Keratinocyte (primary cell): ENCODE results near the gene TMEM235. TPM values are rescaled to one million over a fixed set of nuclear protein-coding genes. Genes with fewer than 3 reads are reported as not detected.

Experiments used
- DNase-seq: peaks from one replicate; pipeline ENCODE4 v3.0.0-alpha.2; 2011; ENCODE audit warnings: low read depth, missing footprints, low spot score
- FAIRE-seq: peaks from 2 replicates; lab custom pipeline; 2011; peaks lifted over from hg19 to GRCh38; lab: Jason Lieb, UNC
- H2AFZ ChIP-seq: 2 replicates; pipeline ENCODE4 v1.6.0; 2012; ENCODE audit warnings: low read length, control low read depth, inconsistent platforms; ENCODE audit not compliant: control insufficient read depth
- H3K27ac ChIP-seq: 2 replicates; pipeline ENCODE4 v1.5.1; 2011; ENCODE audit warnings: low read length; ENCODE audit not compliant: control insufficient read depth, insufficient read depth
- H3K27me3 ChIP-seq: 3 replicates; pipeline ENCODE4 v1.6.0; 2011; ENCODE audit warnings: low read length; ENCODE audit not compliant: control insufficient read depth, insufficient read depth; ENCODE audit errors: extremely low read depth
- H3K36me3 ChIP-seq, 2 experiments: 2 replicates in 1 of 2; 3 replicates in 1 of 2; pipeline ENCODE4 v1.5.1; 2011; ENCODE audit warnings: low read length in 2 of 2, mild to moderate bottlenecking in 1 of 2; ENCODE audit not compliant: control insufficient read depth in 2 of 2, insufficient read depth in 2 of 2; ENCODE audit errors: extremely low read depth in 1 of 2
- H3K4me1 ChIP-seq: 3 replicates; pipeline ENCODE4 v1.5.1; 2011; ENCODE audit warnings: low read length; ENCODE audit not compliant: control insufficient read depth, insufficient read depth; ENCODE audit errors: extremely low read depth
- H3K4me2 ChIP-seq: 3 replicates; pipeline ENCODE4 v1.6.0; 2011; ENCODE audit warnings: low read depth, low read length; ENCODE audit not compliant: control insufficient read depth, insufficient read depth; ENCODE audit errors: extremely low read depth
- H3K4me3 ChIP-seq, 3 experiments: fragments of 200-600 bp in 1 of 3; sonication (generic) in 1 of 3; 2 replicates in 2 of 3; 3 replicates in 1 of 3; pipeline ENCODE4 v1.5.1; 2011 to 2016; ENCODE audit warnings: low read length in 3 of 3, mild to moderate bottlenecking in 3 of 3, control low read depth in 2 of 3, inconsistent platforms in 1 of 3, low read depth in 1 of 3, mixed read lengths in 1 of 3, mixed run types in 1 of 3, moderate library complexity in 1 of 3; ENCODE audit not compliant: control insufficient read depth in 2 of 3, insufficient read depth in 2 of 3; ENCODE audit errors: extremely low read depth in 1 of 3
- H3K79me2 ChIP-seq: 2 replicates; pipeline ENCODE4 v1.6.0; 2012; ENCODE audit warnings: low read length; ENCODE audit not compliant: control insufficient read depth, insufficient read depth
- H3K9ac ChIP-seq: 3 replicates; pipeline ENCODE4 v1.6.0; 2011; ENCODE audit warnings: low read length; ENCODE audit not compliant: control insufficient read depth, insufficient read depth; ENCODE audit errors: extremely low read depth
- H3K9me1 ChIP-seq: 3 replicates; pipeline ENCODE4 v1.6.0; 2011; ENCODE audit warnings: low read length; ENCODE audit not compliant: control insufficient read depth, insufficient read depth; ENCODE audit errors: extremely low read depth
- H3K9me3 ChIP-seq: 2 replicates; pipeline ENCODE4 v1.5.1; 2012; ENCODE audit warnings: low read depth, low read length; ENCODE audit not compliant: control insufficient read depth
- H4K20me1 ChIP-seq: 3 replicates; pipeline ENCODE4 v1.6.0; 2011; ENCODE audit warnings: low read length; ENCODE audit not compliant: control insufficient read depth, insufficient read depth; ENCODE audit errors: extremely low read depth
- EZH2 ChIP-seq: IDR thresholded peaks from one replicate; pipeline ENCODE4 v1.6.1; 2012; ENCODE audit warnings: inconsistent platforms, mild to moderate bottlenecking, low read length, moderate library complexity
- dilution Hi-C: fragments of 300-500 bp; cut with MboI; formaldehyde crosslinking; loops from one replicate; pipeline ENCODE4 v1.7.0; 2020; ENCODE audit warnings: low sequenced_read_pairs; ENCODE audit not compliant: extremely low pct_ligation_motif_present
- polyA plus RNA-seq, 5 experiments: library from polyadenylated mRNA; depleted of rRNA in 3 of 5; stranded (reverse) in 3 of 5; stranded (forward) in 1 of 5; unstranded in 1 of 5; fragments of >200 nt; gene quantifications; 1 replicate in 1 of 5; 2 replicates in 3 of 5; 3 replicates in 1 of 5; pipeline versions ENCODE4 v1.2.1 to v1.2.3, GENCODE V29; 2011 to 2012; ENCODE audit warnings: missing spikeins in 2 of 5, low read depth in 1 of 5, low replicate concordance in 1 of 5
- TF ChIP-seq, protein P1 (sequence below), 3 experiments: IDR thresholded peaks in 1 of 3; conservative IDR thresholded peaks in 1 of 3; optimal IDR thresholded peaks in 1 of 3; 2 replicates in 2 of 3; 3 replicates in 1 of 3; pipeline versions ENCODE3 to v1.5.1; 2011; ENCODE audit warnings: low read length in 3 of 3, mild to moderate bottlenecking in 3 of 3, moderate library complexity in 2 of 3, control low read depth in 1 of 3, inconsistent platforms in 1 of 3; ENCODE audit not compliant: insufficient read depth in 2 of 3; ENCODE audit errors: extremely low read depth in 1 of 3

TMEM235 gene
- polyA plus RNA-seq, 1 donor (not counting 4 experiments of a cell fraction or from before 2014, with no cell fraction given) = not detected

DNA sequence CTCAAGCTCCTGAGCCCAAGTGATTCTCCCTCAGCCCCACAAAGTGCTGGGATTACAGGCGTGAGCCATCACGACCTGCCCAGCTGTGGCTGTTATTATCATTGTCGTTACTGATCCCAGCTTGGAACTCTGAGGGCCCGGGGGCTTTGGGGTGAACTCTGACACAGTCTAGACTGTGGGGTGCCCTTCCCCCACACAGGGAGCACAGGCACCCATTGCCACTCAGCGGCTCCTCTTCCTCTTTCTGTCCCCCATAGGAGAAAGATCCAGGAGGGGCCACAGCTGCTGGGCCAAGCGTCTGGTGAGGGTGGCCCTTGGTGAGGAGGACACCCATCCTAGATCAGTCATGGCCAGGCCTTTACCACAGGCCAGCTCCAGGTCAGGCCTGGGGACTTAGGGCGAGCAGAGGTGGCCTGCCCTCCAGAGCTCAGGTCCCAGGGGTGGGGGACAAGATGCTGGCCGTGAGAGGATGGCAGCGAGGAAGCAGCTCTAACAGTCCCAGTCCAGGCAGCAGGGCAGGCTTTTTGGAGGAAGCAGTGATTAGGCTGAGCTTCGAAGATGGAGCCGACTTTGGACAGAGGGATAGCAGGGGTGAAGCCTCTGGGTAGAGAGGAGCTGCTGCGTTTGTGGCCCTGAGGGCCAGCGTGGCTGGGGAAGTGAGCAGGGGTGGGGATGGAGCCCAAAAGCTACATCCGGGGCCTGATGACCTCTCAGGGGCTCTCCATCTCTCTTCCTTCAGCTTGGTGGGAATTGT lies 24.7 kb downstream of the TMEM235 start:
- no peaks in the 10 kb centered on the region for H3K9me1 ChIP-seq
- no peaks in the 10 kb centered on the region for H3K9me3 ChIP-seq
- DNase-seq (no peak), FAIRE-seq (no peak)
- no peak overlapping the region for H3K27ac ChIP-seq
- H3K4me3 ChIP-seq = no peak overlapping the region
- dilution Hi-C loops = no loop called here
- no peaks in the 10 kb centered on the region for H3K79me2 ChIP-seq
- no peak for TF ChIP-seq EZH2
- peaks cover 7% of the 10 kb centered on the region for H3K4me1 ChIP-seq
- H3K36me3 ChIP-seq = no peaks in the 10 kb centered on the region
- no peak overlapping the region for H3K4me2 ChIP-seq
- H4K20me1 ChIP-seq = no peaks in the 10 kb centered on the region
- H3K27me3 ChIP-seq = peaks cover 10% of the 10 kb centered on the region
- no peak overlapping the region for H2AFZ ChIP-seq
- no peak overlapping the region for H3K9ac ChIP-seq

DNA sequence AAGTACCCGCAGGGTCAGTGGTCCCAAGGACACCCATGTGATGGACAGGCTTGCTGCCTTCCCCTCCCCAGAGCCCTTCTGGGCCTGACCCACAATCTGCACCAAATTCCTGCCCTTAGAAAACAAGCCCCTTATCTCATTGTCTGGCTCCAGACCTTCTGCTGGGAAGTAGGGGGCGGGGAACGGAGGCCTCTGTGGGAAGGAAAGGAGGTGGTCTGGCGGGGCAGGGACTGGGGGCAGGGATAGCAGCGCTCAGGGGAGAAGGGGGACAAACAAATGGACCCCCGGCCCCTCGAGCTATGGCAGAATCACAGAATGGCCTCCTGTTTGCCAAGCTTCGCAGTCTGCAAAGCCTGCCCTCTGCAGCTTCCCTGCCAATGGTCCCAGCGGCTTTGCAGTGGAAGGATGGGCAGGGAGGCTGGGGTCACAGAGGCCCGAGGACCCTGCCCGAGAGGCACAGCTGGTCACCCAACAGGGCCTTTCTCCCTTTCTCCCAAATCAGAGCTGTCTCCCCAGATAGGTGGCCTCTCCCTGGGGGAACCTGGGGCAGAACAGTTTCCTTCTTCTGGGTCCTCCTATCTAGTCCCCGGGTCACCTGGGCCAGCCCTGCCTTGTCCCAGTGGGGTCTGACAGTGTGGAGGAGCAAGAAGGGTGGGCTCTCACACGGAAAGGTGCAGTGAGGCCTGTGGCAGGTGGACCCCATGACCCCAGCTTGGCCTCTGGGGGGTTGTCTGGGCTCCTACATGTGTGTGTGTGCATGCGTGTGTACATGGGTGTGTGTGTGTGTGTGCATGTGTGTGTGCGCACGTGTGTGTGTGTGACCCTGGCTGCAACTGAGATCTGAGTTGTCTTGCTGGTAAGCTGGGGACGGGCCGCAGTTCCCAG lies 25.5 kb downstream of the TMEM235 start:
- no peaks in the 10 kb centered on the region for H3K4me1 ChIP-seq
- H2AFZ ChIP-seq = no peak overlapping the region
- no peaks in the 10 kb centered on the region for H4K20me1 ChIP-seq
- H3K79me2 ChIP-seq = no peaks in the 10 kb centered on the region
- H3K27me3 ChIP-seq = peaks cover 10% of the 10 kb centered on the region
- H3K36me3 ChIP-seq = no peaks in the 10 kb centered on the region
- H3K9me3 ChIP-seq = no peaks in the 10 kb centered on the region
- dilution Hi-C loops = no loop called here
- no peak overlapping the region for H3K9ac ChIP-seq
- DNase-seq (no peak), FAIRE-seq (no peak)
- H3K27ac ChIP-seq = no peak overlapping the region
- no peaks in the 10 kb centered on the region for H3K9me1 ChIP-seq
- TF ChIP-seq, protein P1, sequence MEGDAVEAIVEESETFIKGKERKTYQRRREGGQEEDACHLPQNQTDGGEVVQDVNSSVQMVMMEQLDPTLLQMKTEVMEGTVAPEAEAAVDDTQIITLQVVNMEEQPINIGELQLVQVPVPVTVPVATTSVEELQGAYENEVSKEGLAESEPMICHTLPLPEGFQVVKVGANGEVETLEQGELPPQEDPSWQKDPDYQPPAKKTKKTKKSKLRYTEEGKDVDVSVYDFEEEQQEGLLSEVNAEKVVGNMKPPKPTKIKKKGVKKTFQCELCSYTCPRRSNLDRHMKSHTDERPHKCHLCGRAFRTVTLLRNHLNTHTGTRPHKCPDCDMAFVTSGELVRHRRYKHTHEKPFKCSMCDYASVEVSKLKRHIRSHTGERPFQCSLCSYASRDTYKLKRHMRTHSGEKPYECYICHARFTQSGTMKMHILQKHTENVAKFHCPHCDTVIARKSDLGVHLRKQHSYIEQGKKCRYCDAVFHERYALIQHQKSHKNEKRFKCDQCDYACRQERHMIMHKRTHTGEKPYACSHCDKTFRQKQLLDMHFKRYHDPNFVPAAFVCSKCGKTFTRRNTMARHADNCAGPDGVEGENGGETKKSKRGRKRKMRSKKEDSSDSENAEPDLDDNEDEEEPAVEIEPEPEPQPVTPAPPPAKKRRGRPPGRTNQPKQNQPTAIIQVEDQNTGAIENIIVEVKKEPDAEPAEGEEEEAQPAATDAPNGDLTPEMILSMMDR (optimal IDR thresholded peaks at IDR 0.05 in 1 of 3, IDR thresholded peaks at IDR 0.05 in 1 of 3, conservative IDR thresholded peaks at IDR 0.05 in 1 of 3; ENCODE audit: extremely low read depth in 1 of 3, insufficient read depth in 2 of 3, low read length in 3 of 3) = no peak
- no peak for TF ChIP-seq EZH2
- H3K4me3 ChIP-seq = no peak overlapping the region
- no peak overlapping the region for H3K4me2 ChIP-seq
